T-cell (primary cell): ENCODE results near the gene TFDP2. TPM values are rescaled to one million over a fixed set of nuclear protein-coding genes. Genes with fewer than 3 reads are reported as not detected.
A peak's percentile ranks its signal among the peaks of the same experiment; 100 is the strongest.

ENCODE experiments used
- ATAC-seq, 4 experiments: fragments of 200-7000 bp in 3 of 4; fragments of 150-1000 bp in 1 of 4; cut with Tn5 transposase; replicated peaks in 1 of 4; 1 replicate in 3 of 4; 2 replicates in 1 of 4; pipeline ENCODE4 v1.10.0; 2021; ENCODE audit warnings: moderate library complexity in 3 of 4, mild to moderate bottlenecking in 2 of 4, moderate number of reproducible peaks in 1 of 4
- CTCF ChIA-PET, 2 donors: fragments of 300-600 bp; sonication (Branson Sonifier 250); formaldehyde crosslinking; loops; one replicate each; lab custom pipeline; 2022; ENCODE audit warnings: antibody characterized with exemption in 2 of 2; lab: Charles Lee
- POLR2A ChIA-PET, 2 donors: fragments of 300-600 bp; sonication (Branson Sonifier 250); formaldehyde crosslinking; loops; one replicate each; lab custom pipeline; 2022; ENCODE audit warnings: antibody characterized with exemption in 2 of 2; lab: Charles Lee
- DNase-seq, 35 experiments: peaks; one replicate each; pipeline versions ENCODE4 v3.0.0 to v3.0.0-alpha.2; 2013 to 2023
- H3K27ac ChIP-seq: one replicate; pipeline ENCODE4 v1.5.1; 2013; ENCODE audit warnings: low read length
- H3K27me3 ChIP-seq, 2 experiments: replicated peaks in 1 of 2; 1 replicate in 1 of 2; 2 replicates in 1 of 2; pipeline versions ENCODE4 v1.6.1 to v1.7.0; 2013; ENCODE audit warnings: low read length in 1 of 2, mixed read lengths in 1 of 2; ENCODE audit not compliant: control insufficient read depth in 2 of 2, insufficient read depth in 2 of 2; ENCODE audit errors: extremely low read depth in 1 of 2
- H3K36me3 ChIP-seq, 2 donors: 1 replicate in 1 of 2; 2 replicates in 1 of 2; pipeline versions ENCODE4 v1.6.1 to v1.7.0; 2013; ENCODE audit warnings: low read length in 1 of 2; ENCODE audit not compliant: control insufficient read depth in 2 of 2, insufficient read depth in 1 of 2; ENCODE audit errors: extremely low read depth in 1 of 2
- H3K4me1 ChIP-seq, 2 experiments: 1 replicate in 1 of 2; 2 replicates in 1 of 2; pipeline versions ENCODE4 v1.6.1 to v1.7.0; 2013; ENCODE audit warnings: low read length in 2 of 2, mixed read lengths in 1 of 2; ENCODE audit not compliant: insufficient read depth in 2 of 2, control insufficient read depth in 1 of 2; ENCODE audit errors: extremely low read depth in 1 of 2
- H3K4me3 ChIP-seq, 2 donors: 1 replicate in 1 of 2; 2 replicates in 1 of 2; pipeline versions ENCODE4 v1.5.1 to v1.7.0; 2013; ENCODE audit warnings: mild to moderate bottlenecking in 2 of 2, low read length in 1 of 2, moderate library complexity in 1 of 2; ENCODE audit not compliant: control insufficient read depth in 1 of 2; ENCODE audit errors: extremely low read depth in 1 of 2
- H3K9me3 ChIP-seq: 2 replicates; pipeline ENCODE4 v1.7.0; 2013
- H3K27ac Mint-ChIP-seq, 2 donors: one replicate each; pipeline ENCODE4 v1.8.0; 2020 to 2021; ENCODE audit warnings: mild to moderate bottlenecking in 2 of 2, mixed read lengths in 2 of 2
- H3K27me3 Mint-ChIP-seq, 2 donors: one replicate each; pipeline ENCODE4 v1.8.0; 2021 to 2022; ENCODE audit warnings: mixed read lengths in 2 of 2
- H3K36me3 Mint-ChIP-seq: one replicate; pipeline ENCODE4 v1.8.0; 2021; ENCODE audit warnings: mixed read lengths
- H3K4me1 Mint-ChIP-seq, 3 donors: one replicate each; pipeline ENCODE4 v1.8.0; 2020 to 2022; ENCODE audit warnings: mixed read lengths in 3 of 3, mild to moderate bottlenecking in 1 of 3
- H3K4me3 Mint-ChIP-seq, 3 donors: one replicate each; pipeline ENCODE4 v1.8.0; 2020 to 2022; ENCODE audit warnings: mild to moderate bottlenecking in 3 of 3, mixed read lengths in 3 of 3, moderate library complexity in 3 of 3
- H3K9me3 Mint-ChIP-seq, 3 donors: one replicate each; pipeline ENCODE4 v1.8.0; 2020 to 2022; ENCODE audit warnings: mixed read lengths in 3 of 3
- WGBS: methylation state at CpG from one replicate; pipeline ENCODE4 v1.1.5; 2013; ENCODE audit warnings: missing lambda C conversion rate; ENCODE audit not compliant: insufficient coverage; 5-methylcytosine and 5-hydroxymethylcytosine counted together
- total RNA-seq, 35 experiments: library from RNA in 6 of 35; stranded (reverse) in 6 of 35; fragments of 120-200 nt in 1 of 35; gene quantifications; one replicate each; pipeline versions ENCODE4 v1.2.1 to v1.2.4 and lab custom pipeline; 2013 to 2026

TFDP2 gene
- 10 to 100 TPM; 30.1 to 45.0 (median 35.5) TPM for total RNA-seq
- total RNA-seq (2013), result 32.3 TPM
- total RNA-seq (lab: John Stamatoyannopoulos, UW), result 13.6 to 74.7 (median 48.1) reads per million in 29 experiments

- Histone ChIP-seq H3K4me1 (peaks cover 7 to 21% of the 10 kb centered on the region in 2 experiments), H3K27ac (peak within 1 kb of the TSS; percentile 49), H3K27me3 (no peaks in the 10 kb centered on the region), H3K36me3 (no peaks in the 10 kb centered on the region), H3K9me3 (no peaks in the 10 kb centered on the region), H3K4me3 (peak within 1 kb of the TSS; percentile 67 to 74)
- peak within 1 kb of the TSS; percentile 86 to 90 (median 88) for H3K4me3 Mint-ChIP-seq
- no peaks in the 10 kb centered on the region for H3K36me3 Mint-ChIP-seq
- WGBS, result under 1% methylated on average over 71 of the region's 83 CpGs
- peak within 1 kb of the TSS; percentile 74 to 85 for H3K27ac Mint-ChIP-seq
- POLR2A ChIA-PET, result interaction anchor here in 1 of 2 donors (0.7 kb wide), 1 partner anchor 28 kb away, joined by 3 read pairs; no protein-coding TSS in a partner anchor
- H3K27me3 Mint-ChIP-seq, result no peaks in the 10 kb centered on the region
- no peaks in the 10 kb centered on the region for H3K9me3 Mint-ChIP-seq
- ATAC-seq (peak; percentile 99), DNase-seq (peak; percentile 66 to 89 (median 81))
- H3K4me1 Mint-ChIP-seq, result peaks cover 26 to 34% (median 28%) of the 10 kb centered on the region in 3 donors
- CTCF ChIA-PET, result no interaction called here
Measured at GRCh38 chr3:142148792-142149672, at the start of gene TFDP2. Gene TFDP2 (minus strand): TSS chr3:142149544. CDS start chr3:142101749, 47,795 bp downstream.

DNA sequence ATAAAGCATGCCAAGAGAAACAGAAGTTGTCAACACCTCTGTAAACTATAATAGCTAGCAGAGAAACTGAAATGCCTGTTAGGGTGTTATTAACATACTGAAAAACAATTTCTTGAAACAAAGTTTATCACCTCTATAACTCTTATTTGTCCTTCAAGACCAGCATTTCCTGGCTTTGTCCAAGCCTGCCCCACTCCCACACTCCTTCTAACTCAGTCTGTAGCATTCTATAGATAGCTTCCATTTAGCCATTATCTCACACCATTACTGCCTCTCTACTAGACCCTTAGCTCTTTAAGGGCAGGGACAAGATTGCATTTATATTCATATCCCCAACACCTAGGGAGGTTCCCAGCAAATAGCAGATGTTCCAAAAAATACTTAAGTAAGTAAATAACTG is 39.5 kb upstream of the TFDP2 start:
- Mint-ChIP-seq H3K4me1 (no peaks in the 10 kb centered on the region), H3K27me3 (no peaks in the 10 kb centered on the region), H3K36me3 (peaks cover 28% of the 10 kb centered on the region), H3K4me3 (no peak overlapping the region), H3K9me3 (no peaks in the 10 kb centered on the region), H3K27ac (no peak overlapping the region)
- Histone ChIP-seq H3K36me3 (peaks cover 0 to 16% of the 10 kb centered on the region in 2 donors), H3K9me3 (no peaks in the 10 kb centered on the region), H3K27ac (no peak overlapping the region), H3K4me1 (no peaks in the 10 kb centered on the region), H3K4me3 (no peak overlapping the region), H3K27me3 (no peaks in the 10 kb centered on the region)
- DNase-seq (no peak), ATAC-seq (no peak)
- CTCF ChIA-PET, result no interaction called here
- POLR2A ChIA-PET, result interaction anchor here in 1 of 2 donors (0.6 kb wide), 1 partner anchor 356 kb away, joined by 8 read pairs; no protein-coding TSS in a partner anchor

GRCh38 chr3:142180761-142181362 is 31.5 kb upstream of the TFDP2 start:
- H3K27ac Mint-ChIP-seq, result no peak overlapping the region
- WGBS, result 90% methylated on average over 5 of the region's 6 CpGs
- no peaks in the 10 kb centered on the region for H3K4me1 Mint-ChIP-seq
- H3K9me3 ChIP-seq, result no peaks in the 10 kb centered on the region
- DNase-seq (peak in 25 of 35 experiments; percentile 1 to 44 (median 15)), ATAC-seq (no peak)
- no peaks in the 10 kb centered on the region for H3K27me3 ChIP-seq
- H3K4me1 ChIP-seq, result no peaks in the 10 kb centered on the region
- H3K36me3 Mint-ChIP-seq, result peaks cover 40% of the 10 kb centered on the region
- CTCF ChIA-PET, result interaction anchor here (0.6 to 2.3 kb wide), 6 partner anchors 9 to 99 kb away, joined by 3 to 12 read pairs (median 4); no protein-coding TSS in a partner anchor
- POLR2A ChIA-PET, result no interaction called here
- no peak overlapping the region for H3K4me3 ChIP-seq
- no peaks in the 10 kb centered on the region for H3K9me3 Mint-ChIP-seq
- peaks cover 3 to 25% of the 10 kb centered on the region in 2 donors for H3K36me3 ChIP-seq
- no peak overlapping the region for H3K4me3 Mint-ChIP-seq
- no peak overlapping the region for H3K27ac ChIP-seq
- no peaks in the 10 kb centered on the region for H3K27me3 Mint-ChIP-seq

DNA sequence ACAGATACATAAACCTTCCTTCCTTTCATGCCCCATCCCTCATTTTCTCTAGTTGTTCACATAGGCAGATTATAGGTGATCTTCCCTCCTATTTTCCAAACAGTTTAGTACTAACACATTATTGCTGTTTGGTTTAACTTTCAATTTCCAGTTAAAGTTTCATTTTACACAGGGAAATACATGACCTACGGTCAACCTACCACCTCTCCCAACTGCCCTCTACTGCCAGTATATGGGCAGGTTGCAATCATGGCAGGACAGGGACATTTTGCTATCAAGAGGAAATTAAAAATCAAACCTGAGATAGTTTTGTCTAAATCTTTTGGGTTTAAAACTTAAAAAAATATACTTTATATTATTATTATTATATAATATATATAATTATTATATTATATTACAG is 26.1 kb upstream of the TFDP2 start:
- no peaks in the 10 kb centered on the region for H3K27me3 ChIP-seq
- H3K27ac ChIP-seq, result no peak overlapping the region
- no peak for DNase-seq
- no peaks in the 10 kb centered on the region for H3K27me3 Mint-ChIP-seq
- H3K36me3 Mint-ChIP-seq, result peaks cover 42% of the 10 kb centered on the region
- no peaks in the 10 kb centered on the region for H3K9me3 Mint-ChIP-seq
- H3K27ac Mint-ChIP-seq, result no peak overlapping the region
- no peaks in the 10 kb centered on the region for H3K4me1 Mint-ChIP-seq
- H3K36me3 ChIP-seq, result peaks cover 3 to 16% of the 10 kb centered on the region in 2 donors
- ATAC-seq, result no peak
- H3K4me3 Mint-ChIP-seq, result no peak overlapping the region
- ChIA-PET CTCF (no interaction called here), POLR2A (no interaction called here)
- H3K4me3 ChIP-seq, result no peak overlapping the region
- WGBS, result no CpG with 5 or more reads among the region's 1 CpG
- H3K9me3 ChIP-seq, result no peaks in the 10 kb centered on the region
- no peaks in the 10 kb centered on the region for H3K4me1 ChIP-seq

DNA sequence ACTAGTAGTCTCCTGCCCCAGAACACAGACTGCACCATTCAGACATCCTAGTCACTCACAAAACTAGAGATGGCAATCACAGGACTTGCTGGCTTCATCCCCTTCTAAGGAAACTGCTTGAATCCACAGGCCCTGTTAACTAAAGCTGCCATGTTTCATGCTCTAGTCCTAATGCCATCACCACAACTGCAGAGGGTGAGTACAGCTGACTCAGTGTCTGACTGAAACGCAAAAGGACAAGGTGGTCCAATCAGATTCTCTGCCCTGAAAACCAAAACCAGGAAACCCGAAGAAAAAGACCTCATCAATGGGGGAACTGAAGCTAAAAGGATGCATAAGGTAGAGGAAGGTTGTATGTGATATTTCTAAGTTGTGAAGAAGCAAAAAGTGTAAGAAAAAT is 25.2 kb upstream of the TFDP2 start:
- Mint-ChIP-seq H3K27me3 (no peaks in the 10 kb centered on the region), H3K4me3 (no peak overlapping the region), H3K4me1 (no peaks in the 10 kb centered on the region), H3K9me3 (no peaks in the 10 kb centered on the region), H3K36me3 (peaks cover 45% of the 10 kb centered on the region), H3K27ac (no peak overlapping the region)
- Histone ChIP-seq H3K27me3 (no peaks in the 10 kb centered on the region), H3K4me3 (no peak overlapping the region), H3K27ac (no peak overlapping the region), H3K36me3 (peaks cover 0 to 19% of the 10 kb centered on the region in 2 donors), H3K4me1 (no peaks in the 10 kb centered on the region), H3K9me3 (no peaks in the 10 kb centered on the region)
- WGBS, result 79% methylated on average over 2 of the region's 2 CpGs
- CTCF ChIA-PET, result no interaction called here
- no peak for DNase-seq
- POLR2A ChIA-PET, result interaction anchor here in 1 of 2 donors (0.5 to 0.6 kb wide), 2 partner anchors 319 to 663 kb away, joined by 3 to 5 read pairs; no protein-coding TSS in a partner anchor
- no peak for ATAC-seq

- H3K4me3 Mint-ChIP-seq, result no peak overlapping the region
- H3K4me1 ChIP-seq, result no peaks in the 10 kb centered on the region
- 100% methylated on average over 1 of the region's 3 CpGs for WGBS
- no peaks in the 10 kb centered on the region for H3K9me3 ChIP-seq
- H3K27me3 Mint-ChIP-seq, result no peaks in the 10 kb centered on the region
- H3K4me1 Mint-ChIP-seq, result no peaks in the 10 kb centered on the region
- H3K27ac Mint-ChIP-seq, result no peak overlapping the region
- DNase-seq, result no peak
- ChIA-PET CTCF (no interaction called here), POLR2A (no interaction called here)
- H3K36me3 Mint-ChIP-seq, result peaks cover 30% of the 10 kb centered on the region
- no peaks in the 10 kb centered on the region for H3K9me3 Mint-ChIP-seq
- H3K4me3 ChIP-seq, result no peak overlapping the region
- no peaks in the 10 kb centered on the region for H3K27me3 ChIP-seq
- no peak overlapping the region for H3K27ac ChIP-seq
- H3K36me3 ChIP-seq, result peaks cover 2 to 25% of the 10 kb centered on the region in 2 donors
- no peak for ATAC-seq
Measured at GRCh38 chr3:142168514-142168913, 19.2 kb upstream of the TFDP2 start.
